Body of pancreas (tissue), 4 donors: Measurements from ENCODE around the gene PHLDA2. TPM values are rescaled to one million over a fixed set of nuclear protein-coding genes. Genes with fewer than 3 reads are reported as not detected.
A peak's percentile ranks its signal among the peaks of the same experiment; 100 is the strongest.

ENCODE experiments used
- ATAC-seq: fragments of 150-250 bp; one replicate; pipeline ENCODE4 v1.9.1; 2016
- DNase-seq, 4 donors: peaks; one replicate each; pipeline ENCODE4 v3.0.0-alpha.2; 2019
- H3K27ac ChIP-seq, 4 donors: fragments of 200-600 bp; sonication (generic); 1 replicate in 3 of 4; 2 replicates in 1 of 4; pipeline versions ENCODE4 v1.5.1 to v1.6.1; 2016 to 2019; ENCODE audit warnings: mild to moderate bottlenecking in 1 of 4, mixed read lengths in 1 of 4, moderate library complexity in 1 of 4
- H3K27me3 ChIP-seq, 2 donors: fragments of 200-600 bp; sonication (generic); one replicate each; pipeline ENCODE4 v1.6.0; 2016; ENCODE audit warnings: mild to moderate bottlenecking in 1 of 2
- H3K36me3 ChIP-seq, 2 donors: fragments of 200-600 bp; sonication (generic); replicated peaks in 1 of 2; 2 replicates each; pipeline ENCODE4 v1.5.1; 2016; ENCODE audit warnings: low read depth in 2 of 2; ENCODE audit not compliant: insufficient read depth in 1 of 2
- H3K4me1 ChIP-seq: fragments of 200-600 bp; sonication (generic); one replicate; pipeline ENCODE4 v1.6.0; 2016
- H3K4me3 ChIP-seq, 2 donors: fragments of 200-600 bp; sonication (generic); 1 replicate in 1 of 2; 2 replicates in 1 of 2; pipeline ENCODE4 v1.5.1; 2016 to 2019
- H3K9me3 ChIP-seq, 3 donors: fragments of 200-600 bp; sonication (generic); 1 replicate in 2 of 3; 2 replicates in 1 of 3; pipeline ENCODE4 v1.5.1; 2016
- CTCF ChIP-seq, 7 experiments: fragments of 450-650 bp in 4 of 7; fragments of 200-600 bp in 3 of 7; sonication (generic) in 3 of 7; IDR thresholded peaks; one replicate each; pipeline ENCODE4 v1.5.1; 2016 to 2019; ENCODE audit warnings: antibody characterized with exemption in 7 of 7
- POLR2A ChIP-seq, 3 donors: fragments of 450-650 bp; IDR thresholded peaks; one replicate each; pipeline ENCODE4 v1.6.1; 2016; ENCODE audit warnings: antibody characterized with exemption in 3 of 3, mild to moderate bottlenecking in 2 of 3
- WGBS, 2 donors: methylation state at CpG; one replicate each; pipeline ENCODE4 v1.1.5; 2017; 5-methylcytosine and 5-hydroxymethylcytosine counted together
- intact Hi-C: fragments of 100-400 bp; cut with DNase I; formaldehyde crosslinking; loops from one replicate; pipeline ENCODE4 v1.15.1; 2023
- total RNA-seq, 2 donors: library from RNA; depleted of rRNA; stranded (reverse); fragments of >200 nt; gene quantifications; one replicate each; pipeline ENCODE4 v1.1.0, GENCODE V29; 2016

The PHLDA2 gene
- total RNA-seq, 2 donors from 2014 or later = 4.2 TPM; not detected in 1

DNA sequence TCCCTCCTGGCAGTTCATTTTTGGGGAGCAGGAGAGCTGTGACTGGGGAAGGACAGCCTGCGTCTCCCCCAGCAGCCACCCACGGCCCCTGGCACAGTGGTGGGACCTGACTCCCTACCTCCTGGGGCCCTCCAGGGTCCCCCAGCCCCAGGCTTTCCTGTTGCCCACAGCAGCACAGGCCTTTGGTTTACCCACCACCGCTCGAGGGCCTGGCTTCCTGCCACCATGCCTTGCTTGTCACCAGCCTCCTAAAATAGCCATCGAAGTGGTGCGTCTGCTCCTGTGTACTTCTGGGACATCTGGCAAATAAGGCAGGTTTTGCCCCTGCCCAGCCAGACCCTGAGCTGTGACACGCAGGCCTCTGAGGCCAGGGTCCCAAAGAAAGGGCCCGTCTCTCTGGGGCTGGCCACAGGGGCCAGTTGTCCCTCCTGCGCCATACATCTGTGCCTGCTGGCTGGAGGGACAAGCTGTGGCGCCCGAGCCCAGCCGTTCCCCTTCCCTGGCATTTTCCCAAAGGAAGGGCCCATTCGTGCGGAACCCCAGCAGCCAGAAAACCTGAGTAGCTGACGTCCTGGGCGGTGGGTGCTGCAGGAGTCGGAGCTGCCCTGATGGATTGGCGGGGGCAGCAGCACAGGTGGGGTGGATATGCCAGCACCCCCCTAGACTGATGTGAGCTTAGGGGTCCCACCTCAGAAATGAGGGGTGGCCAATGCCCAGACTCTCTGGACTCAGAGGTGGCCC, 14.6 kb downstream of the PHLDA2 start:
- no peak for DNase-seq
- H3K9me3 ChIP-seq = no peaks in the 10 kb centered on the region
- peaks cover 31% of the 10 kb centered on the region for H3K4me1 ChIP-seq
- no peak overlapping the region for H3K4me3 ChIP-seq
- H3K27me3 ChIP-seq = no peaks in the 10 kb centered on the region
- WGBS, 2 donors = 79 to 85% methylated on average over 6 to 18 of the region's 18 CpGs
- no peak for TF ChIP-seq CTCF (IDR thresholded peaks at IDR 0.05)
- intact Hi-C loops = no loop called here
- no peaks in the 10 kb centered on the region for H3K36me3 ChIP-seq
- no peak overlapping the region for H3K27ac ChIP-seq
- ATAC-seq = no peak

GRCh38 chr11:2913776-2914175, 15.4 kb downstream of the PHLDA2 start:
- H3K4me3 ChIP-seq = no peak overlapping the region
- TF ChIP-seq POLR2A (IDR thresholded peaks at IDR 0.05) (no peak), CTCF (IDR thresholded peaks at IDR 0.05) (no peak)
- WGBS, 2 donors = 78 to 89% methylated on average over 9 of the region's 9 CpGs
- no peaks in the 10 kb centered on the region for H3K27me3 ChIP-seq
- no peaks in the 10 kb centered on the region for H3K36me3 ChIP-seq
- H3K27ac ChIP-seq = peak overlapping the region; percentile 87 to 93 (median 92)
- peaks cover 31% of the 10 kb centered on the region for H3K4me1 ChIP-seq
- no peaks in the 10 kb centered on the region for H3K9me3 ChIP-seq
- DNase-seq (no peak), ATAC-seq (no peak)
- intact Hi-C loops = no loop called here

DNA sequence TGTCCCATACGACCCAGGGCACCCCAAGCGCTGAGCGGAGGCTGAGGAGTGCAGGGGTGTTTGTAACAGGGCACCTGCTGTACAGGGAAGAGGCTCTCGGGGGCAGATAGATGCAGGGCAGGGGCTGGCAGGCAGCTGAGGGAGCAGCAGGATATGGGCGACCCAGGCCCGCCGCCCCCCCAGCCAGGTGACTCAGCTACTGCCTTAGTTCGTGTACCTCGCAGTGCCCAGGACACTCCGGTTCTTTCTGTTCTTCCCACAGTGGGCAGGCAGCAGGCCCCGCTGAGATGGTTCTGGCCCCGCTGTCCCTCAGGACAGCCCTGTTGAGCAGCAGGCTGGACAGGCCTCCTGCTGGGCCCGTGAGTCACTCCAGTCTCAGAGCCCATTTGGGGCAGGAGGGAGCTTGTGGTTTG, 16.2 kb downstream of the PHLDA2 start:
- peak in 3 of 4 donors; percentile 45 to 77 (median 59) for DNase-seq
- H3K27me3 ChIP-seq = no peaks in the 10 kb centered on the region
- peak in 1 of 7 experiments; percentile 5 for TF ChIP-seq CTCF (IDR thresholded peaks at IDR 0.05)
- no peak for TF ChIP-seq POLR2A (IDR thresholded peaks at IDR 0.05)
- no peak overlapping the region for H3K4me3 ChIP-seq
- intact Hi-C loops = no loop called here
- H3K4me1 ChIP-seq = peaks cover 31% of the 10 kb centered on the region
- no peaks in the 10 kb centered on the region for H3K9me3 ChIP-seq
- peak overlapping the region; percentile 87 to 93 (median 92) for H3K27ac ChIP-seq
- 75 to 90% methylated on average over 6 to 13 of the region's 13 CpGs for WGBS, 2 donors
- peak; percentile 12 for ATAC-seq
- H3K36me3 ChIP-seq = no peaks in the 10 kb centered on the region

DNA sequence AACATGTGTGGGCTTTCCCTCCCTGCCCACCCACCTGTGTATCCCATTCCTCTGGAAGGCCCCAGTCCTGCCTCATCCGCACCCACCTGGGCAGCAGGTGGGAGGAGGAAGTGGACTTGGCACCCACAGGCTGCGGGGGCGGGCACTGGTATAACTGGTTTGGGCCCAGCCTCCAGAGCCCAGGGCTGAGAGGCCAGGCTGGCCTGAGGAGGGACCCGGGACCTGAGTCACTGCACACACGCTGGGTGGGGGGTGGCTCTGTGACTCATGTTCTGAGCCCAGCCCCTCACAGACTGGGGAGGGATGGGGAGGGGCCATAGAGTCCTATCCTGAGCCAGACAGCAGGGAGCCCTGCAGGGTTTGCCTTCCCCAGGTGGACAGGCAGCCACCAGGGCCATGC, 16.7 kb downstream of the PHLDA2 start:
- H3K4me1 ChIP-seq = peaks cover 31% of the 10 kb centered on the region
- 4 to 18% methylated on average over 5 of the region's 5 CpGs for WGBS, 2 donors
- DNase-seq (peak; percentile 90 to 99 (median 98)), ATAC-seq (peak; percentile 94)
- no peaks in the 10 kb centered on the region for H3K9me3 ChIP-seq
- H3K36me3 ChIP-seq = no peaks in the 10 kb centered on the region
- intact Hi-C loops = no loop called here
- no peaks in the 10 kb centered on the region for H3K27me3 ChIP-seq
- TF ChIP-seq POLR2A (IDR thresholded peaks at IDR 0.05) (peak in 2 of 3 donors; percentile 6 to 38), CTCF (IDR thresholded peaks at IDR 0.05) (no peak)
- H3K4me3 ChIP-seq = no peak overlapping the region
- peak overlapping the region; percentile 87 to 93 (median 92) for H3K27ac ChIP-seq
